NCI-H187 treated with DMSO at 0.1 percent for 48 hours (cell line): ENCODE data around the gene KLHDC7B.
"Not testable (repeated sequence)": the region's sequence is repeated elsewhere in the genome, so short reads cannot be mapped to it uniquely, and the experiment has no call there.

Experiments
- DNase-seq: peaks from one replicate; lab custom pipeline; 2025; lab: John Stamatoyannopoulos, UW

Gene KLHDC7B

GRCh38 chr22:50529897-50530579 is 15.7 kb upstream of the KLHDC7B start, which contains the start of gene TYMP:
TSS of gene TYMP (minus strand) at chr22:50530012. CDS start at chr22:50529709, 303 bp downstream.
- DNase-seq: no peak

GRCh38 chr22:50530580-50530876 is 15.2 kb upstream of the KLHDC7B start:
- DNase-seq: no peak

GRCh38 chr22:50530877-50531545 is 14.7 kb upstream of the KLHDC7B start:
- no peak for DNase-seq

DNA sequence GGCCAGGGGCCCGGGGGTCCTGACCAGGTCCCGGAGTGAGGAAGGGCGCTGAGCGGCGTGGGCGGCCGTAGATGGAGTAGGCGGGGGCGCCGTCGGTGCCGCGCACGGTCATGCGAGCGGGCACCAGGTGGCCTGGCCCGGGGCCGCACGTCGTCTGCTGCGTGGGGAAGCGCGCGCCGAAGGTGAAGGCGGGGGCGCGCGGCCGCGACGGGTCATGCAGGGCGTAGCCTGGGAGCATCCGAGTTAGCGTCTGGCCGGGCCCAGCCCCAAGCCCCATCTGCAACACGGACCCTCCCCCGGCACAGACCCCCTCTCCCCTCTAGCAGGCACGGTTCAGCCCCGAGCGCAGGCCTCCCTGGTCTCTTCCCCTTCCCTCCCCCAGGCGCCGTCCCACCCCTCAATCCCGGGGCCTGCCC is 14.1 kb upstream of the KLHDC7B start:
- DNase-seq: no peak

DNA sequence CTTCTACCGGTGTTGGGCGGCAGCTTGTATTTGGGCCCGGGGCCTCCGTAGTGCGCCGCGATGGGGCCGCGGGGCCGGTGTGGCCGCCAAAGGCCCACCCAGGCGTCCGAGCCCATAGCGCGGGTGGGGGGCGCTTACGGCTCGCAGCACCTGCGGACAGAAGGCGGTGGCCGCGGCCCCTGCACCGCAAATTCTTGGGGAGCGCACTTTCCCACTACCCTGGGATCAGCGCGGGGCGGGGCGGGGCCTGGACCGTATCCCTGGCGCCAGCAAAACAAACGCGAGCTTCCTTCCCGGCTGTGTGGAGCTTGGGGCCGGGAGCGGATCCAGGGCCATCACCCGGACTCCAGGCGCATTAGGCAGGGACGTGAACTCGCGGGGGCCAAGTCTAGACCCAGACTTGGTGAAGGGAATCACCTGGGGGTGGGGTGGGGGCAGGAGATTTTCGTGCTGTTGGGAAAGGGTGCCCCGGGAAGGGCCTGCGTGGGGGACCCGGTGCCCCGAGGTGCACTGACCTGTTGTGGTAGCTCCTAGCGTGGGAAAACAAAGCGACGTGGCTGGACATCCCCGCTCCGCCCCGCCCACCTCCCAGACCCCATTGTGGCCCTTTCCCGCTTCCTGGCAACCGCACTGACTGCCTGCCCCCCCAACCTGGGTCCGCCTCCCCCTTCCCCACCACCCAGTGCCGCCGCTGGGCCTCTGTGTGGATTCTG is 13.6 kb upstream of the KLHDC7B start:
- no peak for DNase-seq

DNA sequence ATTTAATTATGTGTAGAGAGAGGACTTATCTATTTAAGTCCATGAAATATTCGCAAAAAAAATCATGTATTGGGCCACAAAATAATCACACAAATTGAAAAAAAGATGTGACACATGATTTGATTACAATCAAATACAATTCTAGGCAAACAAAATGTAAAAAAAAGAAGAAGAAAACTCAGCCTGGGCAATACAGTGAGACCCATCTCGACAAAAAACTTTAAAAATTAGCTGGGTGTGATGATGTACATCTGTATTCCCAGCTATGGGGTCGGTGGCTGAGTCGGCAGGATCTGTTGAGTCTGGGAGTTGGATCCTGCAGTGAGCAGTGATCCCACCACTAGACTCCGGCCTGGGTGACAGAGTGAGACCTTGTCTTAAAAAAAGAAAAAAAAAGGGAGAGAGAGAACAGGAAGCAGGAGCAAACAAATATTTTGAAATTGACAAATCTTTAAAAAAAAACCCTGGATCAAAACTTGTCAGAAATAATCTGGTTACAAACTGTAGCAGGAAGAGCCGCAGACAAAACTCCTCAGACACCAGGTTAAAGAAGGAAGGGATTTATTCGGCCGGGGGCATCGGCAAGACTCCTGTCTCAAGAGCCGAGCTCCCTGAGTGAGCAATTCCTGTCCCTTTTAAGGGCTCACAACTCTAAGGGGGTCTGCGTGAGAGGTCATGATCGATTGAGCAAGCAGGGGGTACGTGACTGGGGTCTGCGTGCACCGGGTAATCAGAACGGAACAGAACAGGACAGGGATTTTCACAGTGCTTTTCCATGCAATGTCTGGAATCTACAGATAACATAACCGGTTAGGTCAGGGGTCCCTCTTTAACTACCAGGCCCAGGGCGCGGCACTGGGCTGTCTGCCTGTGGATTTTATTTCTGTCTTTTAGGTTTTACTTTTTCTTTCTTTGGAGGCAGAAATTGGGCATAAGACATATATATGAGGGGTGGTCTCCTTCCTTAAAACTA is 12.6 kb upstream of the KLHDC7B start:
- DNase-seq: no peak

GRCh38 chr22:50533856-50534711 is 11.6 kb upstream of the KLHDC7B start:
- DNase-seq: not testable (repeated sequence)

DNA sequence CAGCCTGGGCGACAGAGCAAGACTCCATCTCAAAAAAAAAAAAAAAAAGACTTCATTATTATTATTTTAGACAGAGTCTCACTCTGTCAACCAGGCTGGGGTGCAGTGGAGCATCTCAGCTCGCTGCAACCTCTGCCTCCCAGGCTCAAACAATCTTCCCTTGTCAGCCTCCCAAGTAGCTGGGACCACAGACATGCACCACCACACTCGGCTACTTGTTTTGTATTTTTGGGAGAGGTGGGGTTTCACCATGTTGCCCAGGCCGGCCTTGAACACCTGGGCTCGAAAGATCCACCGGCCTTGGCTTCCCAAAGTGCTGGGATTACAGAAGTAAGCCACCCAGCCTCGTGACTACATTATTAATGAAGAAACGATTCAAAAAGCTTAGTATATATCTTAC is 10.6 kb upstream of the KLHDC7B start:
- DNase-seq: no peak

GRCh38 chr22:50536226-50536625 is 9.5 kb upstream of the KLHDC7B start:
- DNase-seq: no peak

GRCh38 chr22:50537765-50538164 is 7.9 kb upstream of the KLHDC7B start:
- no peak for DNase-seq

GRCh38 chr22:50540381-50540780 is 5.3 kb upstream of the KLHDC7B start:
- DNase-seq: no peak

GRCh38 chr22:50541667-50542026 is 4.1 kb upstream of the KLHDC7B start:
- DNase-seq: not testable (repeated sequence)

DNA sequence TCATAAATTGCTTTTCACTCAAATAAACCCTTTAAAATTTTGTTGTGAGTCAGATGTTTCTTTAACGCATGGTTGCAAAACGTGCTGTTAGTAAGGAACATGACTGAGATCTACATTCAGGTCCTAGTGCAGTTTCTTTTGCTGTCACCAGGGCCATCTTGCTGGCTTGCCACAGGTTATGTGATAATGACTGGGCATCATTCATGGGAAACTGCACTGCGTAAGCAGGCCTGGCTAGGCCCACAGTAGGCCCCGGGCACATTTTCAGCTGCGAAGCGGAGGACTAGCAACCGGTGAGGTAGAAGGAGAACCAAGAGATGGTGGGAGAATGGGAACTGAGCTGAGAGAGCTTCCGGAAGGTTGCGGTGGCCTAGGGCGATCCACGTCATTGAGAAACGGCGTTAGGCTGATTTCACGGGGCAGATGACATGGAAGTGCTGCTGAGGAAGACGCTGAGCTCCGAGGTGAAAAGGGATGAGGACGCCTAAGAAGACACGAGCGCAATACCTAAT is 3.2 kb upstream of the KLHDC7B start:
- DNase-seq: no peak

- DNase-seq: no peak
Observed at GRCh38 chr22:50544078-50544745, 1.5 kb upstream of the KLHDC7B start.

GRCh38 chr22:50544746-50545253 is 899 bp upstream of the KLHDC7B start:
- DNase-seq: no peak

GRCh38 chr22:50546326-50547262 is 895 bp downstream of the KLHDC7B start:
- no peak for DNase-seq

- DNase-seq: no peak
Observed at GRCh38 chr22:50547263-50547985, 1.7 kb downstream of the KLHDC7B start.
